Esophagus muscularis mucosa (tissue), 4 donors: Measurements from ENCODE around the gene CNTNAP2. TPM values are rescaled to one million over a fixed set of nuclear protein-coding genes. Genes with fewer than 3 reads are reported as not detected.

Source experiments
- DNase-seq: peaks from one replicate; pipeline ENCODE4 v3.0.0-alpha.2; 2017; ENCODE audit errors: extremely low spot score
- H3K27ac ChIP-seq, 4 donors: fragments of 200-600 bp; sonication (generic); replicated peaks in 1 of 4; 1 replicate in 3 of 4; 2 replicates in 1 of 4; pipeline ENCODE4 v1.5.1; 2016 to 2019; ENCODE audit warnings: mild to moderate bottlenecking in 1 of 4
- H3K27me3 ChIP-seq, 4 donors: fragments of 200-600 bp; sonication (generic); one replicate each; pipeline versions ENCODE4 v1.5.1 to v1.6.0; 2016 to 2019
- H3K36me3 ChIP-seq, 4 donors: fragments of 200-600 bp; sonication (generic); one replicate each; pipeline ENCODE4 v1.5.1; 2016 to 2019
- H3K4me1 ChIP-seq, 4 donors: fragments of 200-600 bp; sonication (generic); one replicate each; pipeline ENCODE4 v1.5.1; 2016 to 2019
- H3K4me3 ChIP-seq, 4 donors: fragments of 200-600 bp; sonication (generic); 1 replicate in 2 of 4; 2 replicates in 2 of 4; pipeline ENCODE4 v1.5.1; 2016 to 2019; ENCODE audit warnings: mild to moderate bottlenecking in 4 of 4, moderate library complexity in 1 of 4
- H3K9me3 ChIP-seq, 4 donors: fragments of 200-600 bp; sonication (generic); 1 replicate in 3 of 4; 2 replicates in 1 of 4; pipeline ENCODE4 v1.5.1; 2016 to 2019
- CTCF ChIP-seq, 3 experiments: fragments of 200-600 bp in 2 of 3; fragments of 450-650 bp in 1 of 3; sonication (generic) in 2 of 3; IDR thresholded peaks; one replicate each; pipeline ENCODE4 v1.5.1; 2017 to 2019; ENCODE audit warnings: antibody characterized with exemption in 3 of 3, mild to moderate bottlenecking in 2 of 3, moderate library complexity in 1 of 3
- EP300 ChIP-seq: sonication (generic); formaldehyde crosslinking; IDR thresholded peaks from one replicate; pipeline ENCODE4 v1.6.1; 2017; ENCODE audit warnings: antibody characterized with exemption
- POLR2A ChIP-seq: fragments of 450-650 bp; IDR thresholded peaks from one replicate; pipeline ENCODE4 v1.6.1; 2017; ENCODE audit warnings: antibody characterized with exemption, moderate library complexity, mild to moderate bottlenecking, low read depth
- POLR2AphosphoS5 ChIP-seq, 2 donors: sonication (generic); formaldehyde crosslinking; IDR thresholded peaks; one replicate each; pipeline ENCODE4 v1.6.1; 2017; ENCODE audit warnings: antibody characterized with exemption in 2 of 2
- WGBS: methylation state at CpG from one replicate; pipeline ENCODE4 v1.1.5; 2018; 5-methylcytosine and 5-hydroxymethylcytosine counted together
- intact Hi-C: fragments of 100-400 bp; cut with DNase I; formaldehyde crosslinking; loops from one replicate; pipeline ENCODE4 v1.15.1; 2023
- total RNA-seq, 4 donors: library from RNA; depleted of rRNA; stranded (reverse); fragments of >200 nt; gene quantifications; one replicate each; pipeline versions ENCODE4 v1.1.0 to v1.2.1, GENCODE V29; 2016

Gene CNTNAP2
- total RNA-seq, 4 donors from 2014 or later, result 1.2 to 2.9 (median 1.9) TPM

GRCh38 chr7:147249956-147250355, 1133.4 kb downstream of the CNTNAP2 start:
- Histone ChIP-seq H3K27me3 (no peaks in the 10 kb centered on the region), H3K4me1 (no peaks in the 10 kb centered on the region), H3K27ac (no peak overlapping the region), H3K36me3 (no peaks in the 10 kb centered on the region), H3K9me3 (no peaks in the 10 kb centered on the region), H3K4me3 (no peak overlapping the region)
- TF ChIP-seq CTCF (IDR thresholded peaks at IDR 0.05) (no peak), POLR2AphosphoS5 (IDR thresholded peaks at IDR 0.05) (no peak), POLR2A (no peak)
- WGBS, result 84% methylated on average over 2 of the region's 2 CpGs
- no peak for DNase-seq
- intact Hi-C loops, result no loop called here

- Histone ChIP-seq H3K4me1 (no peaks in the 10 kb centered on the region), H3K36me3 (no peaks in the 10 kb centered on the region), H3K27me3 (no peaks in the 10 kb centered on the region), H3K9me3 (no peaks in the 10 kb centered on the region), H3K27ac (no peak overlapping the region), H3K4me3 (no peak overlapping the region)
- no peak for DNase-seq
- 58% methylated on average over 1 of the region's 1 CpG for WGBS
- TF ChIP-seq EP300 (no peak), POLR2AphosphoS5 (IDR thresholded peaks at IDR 0.05) (no peak), CTCF (IDR thresholded peaks at IDR 0.05) (no peak), POLR2A (no peak)
- intact Hi-C loops, result no loop called here
Observed at GRCh38 chr7:147251751-147252325, 1135.2 kb downstream of the CNTNAP2 start.

GRCh38 chr7:147261693-147262092, 1145.1 kb downstream of the CNTNAP2 start:
- TF ChIP-seq POLR2A (no peak), EP300 (no peak), CTCF (IDR thresholded peaks at IDR 0.05) (no peak), POLR2AphosphoS5 (IDR thresholded peaks at IDR 0.05) (no peak)
- no peaks in the 10 kb centered on the region for H3K9me3 ChIP-seq
- no peaks in the 10 kb centered on the region for H3K36me3 ChIP-seq
- WGBS, result 97% methylated on average over 1 of the region's 1 CpG
- H3K4me3 ChIP-seq, result no peak overlapping the region
- no peak for DNase-seq
- intact Hi-C loops, result no loop called here
- H3K4me1 ChIP-seq, result no peaks in the 10 kb centered on the region
- H3K27me3 ChIP-seq, result no peaks in the 10 kb centered on the region
- no peak overlapping the region for H3K27ac ChIP-seq

GRCh38 chr7:147265528-147265927, 1148.9 kb downstream of the CNTNAP2 start:
- Histone ChIP-seq H3K4me1 (no peaks in the 10 kb centered on the region), H3K9me3 (no peaks in the 10 kb centered on the region)

More at GRCh38 chr7:147265528-147265927, 1148.9 kb downstream of the CNTNAP2 start:
- Histone ChIP-seq H3K27ac (no peak overlapping the region), H3K36me3 (no peaks in the 10 kb centered on the region), H3K27me3 (no peaks in the 10 kb centered on the region), H3K4me3 (no peak overlapping the region)
- WGBS, result 100% methylated on average over 4 of the region's 8 CpGs
- TF ChIP-seq CTCF (IDR thresholded peaks at IDR 0.05) (no peak), POLR2AphosphoS5 (IDR thresholded peaks at IDR 0.05) (no peak), POLR2A (no peak), EP300 (no peak)
- intact Hi-C loops, result no loop called here
- DNase-seq, result no peak
